ENCODE data around the gene UTP15. TPM values are rescaled to one million over a fixed set of nuclear protein-coding genes. Genes with fewer than 3 reads are reported as not detected.

Gene UTP15
- total RNA-seq, 1 donor from 2014 or later: 11.3 TPM

- ATAC-seq: no peak
- intact Hi-C loops (cut with micrococcal nuclease): no loop called here
- no peak for DNase-seq
Observed at GRCh38 chr5:73552642-73553041, 12.9 kb upstream of the UTP15 start.

- intact Hi-C loops (cut with micrococcal nuclease): no loop called here
- no peak for ATAC-seq
- DNase-seq: no peak
Observed at GRCh38 chr5:73558950-73559349, 6.6 kb upstream of the UTP15 start.

- DNase-seq (no peak), ATAC-seq (no peak)
- intact Hi-C loops (cut with micrococcal nuclease): no loop called here
Observed at GRCh38 chr5:73564018-73564417, 1.5 kb upstream of the UTP15 start.

- DNase-seq (no peak), ATAC-seq (peak; percentile 2)
- intact Hi-C loops (cut with micrococcal nuclease): no loop called here
Observed at GRCh38 chr5:73564675-73565074, 868 bp upstream of the UTP15 start.

GRCh38 chr5:73565969-73566547 lies 515 bp downstream of the UTP15 start:
- ATAC-seq: no peak
- no peak for DNase-seq
- intact Hi-C loops (cut with micrococcal nuclease): no loop called here

- ATAC-seq (no peak), DNase-seq (no peak)
- intact Hi-C loops (cut with micrococcal nuclease): no loop called here
Observed at GRCh38 chr5:73582285-73583145, 17.0 kb downstream of the UTP15 start.

GRCh38 chr5:73587923-73588322 lies 22.4 kb downstream of the UTP15 start:
- ATAC-seq (no peak), DNase-seq (no peak)
- intact Hi-C loops (cut with micrococcal nuclease): no loop called here

GRCh38 chr5:73591102-73591695 lies 25.7 kb downstream of the UTP15 start:
- peak; percentile 68 for ATAC-seq
- intact Hi-C loops (cut with micrococcal nuclease): loop anchor here (1.0 kb wide), 1 partner anchor 201 kb away; no protein-coding TSS in a partner anchor
- no peak for DNase-seq

- ATAC-seq (no peak), DNase-seq (no peak)
- intact Hi-C loops (cut with micrococcal nuclease): loop anchor here (1.0 kb wide), 1 partner anchor 200 kb away; no protein-coding TSS in a partner anchor
Observed at GRCh38 chr5:73591698-73592501, 26.4 kb downstream of the UTP15 start.

GRCh38 chr5:73592551-73592950 lies 27.0 kb downstream of the UTP15 start:
- DNase-seq (no peak), ATAC-seq (no peak)
- intact Hi-C loops (cut with micrococcal nuclease): no loop called here

GRCh38 chr5:73596705-73597328 lies 31.3 kb downstream of the UTP15 start:
- no peak for ATAC-seq
- no peak for DNase-seq
- intact Hi-C loops (cut with micrococcal nuclease): no loop called here

GRCh38 chr5:73599380-73599779 lies 33.8 kb downstream of the UTP15 start:
- ATAC-seq (no peak), DNase-seq (no peak)
- intact Hi-C loops (cut with micrococcal nuclease): no loop called here

GRCh38 chr5:73603998-73604397 lies 38.5 kb downstream of the UTP15 start:
- intact Hi-C loops (cut with micrococcal nuclease): no loop called here
- ATAC-seq (no peak), DNase-seq (no peak)

- intact Hi-C loops (cut with micrococcal nuclease): no loop called here
- DNase-seq (no peak), ATAC-seq (no peak)
Observed at GRCh38 chr5:73605223-73606087, 39.9 kb downstream of the UTP15 start.

- ATAC-seq (no peak), DNase-seq (no peak)
- intact Hi-C loops (cut with micrococcal nuclease): no loop called here
Observed at GRCh38 chr5:73606206-73606753, 40.7 kb downstream of the UTP15 start.

GRCh38 chr5:73607228-73607627 lies 41.7 kb downstream of the UTP15 start:
- intact Hi-C loops (cut with micrococcal nuclease): no loop called here
- ATAC-seq: no peak
- no peak for DNase-seq

GRCh38 chr5:73612799-73613198 lies 47.3 kb downstream of the UTP15 start:
- DNase-seq (no peak), ATAC-seq (no peak)
- intact Hi-C loops (cut with micrococcal nuclease): no loop called here

GRCh38 chr5:73615085-73615484 lies 49.5 kb downstream of the UTP15 start:
- ATAC-seq (no peak), DNase-seq (no peak)
- intact Hi-C loops (cut with micrococcal nuclease): no loop called here

Measured in left ventricle myocardium superior (tissue), 1 donor.